NCI-H748 (cell line): Measurements from ENCODE around the gene RAN.
"Not testable (repeated sequence)": the region's sequence is repeated elsewhere in the genome, so short reads cannot be mapped to it uniquely, and the experiment has no call there.

Source experiments
- DNase-seq: peaks from one replicate; lab custom pipeline; 2025; ENCODE audit not compliant: unreplicated experiment; lab: John Stamatoyannopoulos, UW

The RAN gene

DNA sequence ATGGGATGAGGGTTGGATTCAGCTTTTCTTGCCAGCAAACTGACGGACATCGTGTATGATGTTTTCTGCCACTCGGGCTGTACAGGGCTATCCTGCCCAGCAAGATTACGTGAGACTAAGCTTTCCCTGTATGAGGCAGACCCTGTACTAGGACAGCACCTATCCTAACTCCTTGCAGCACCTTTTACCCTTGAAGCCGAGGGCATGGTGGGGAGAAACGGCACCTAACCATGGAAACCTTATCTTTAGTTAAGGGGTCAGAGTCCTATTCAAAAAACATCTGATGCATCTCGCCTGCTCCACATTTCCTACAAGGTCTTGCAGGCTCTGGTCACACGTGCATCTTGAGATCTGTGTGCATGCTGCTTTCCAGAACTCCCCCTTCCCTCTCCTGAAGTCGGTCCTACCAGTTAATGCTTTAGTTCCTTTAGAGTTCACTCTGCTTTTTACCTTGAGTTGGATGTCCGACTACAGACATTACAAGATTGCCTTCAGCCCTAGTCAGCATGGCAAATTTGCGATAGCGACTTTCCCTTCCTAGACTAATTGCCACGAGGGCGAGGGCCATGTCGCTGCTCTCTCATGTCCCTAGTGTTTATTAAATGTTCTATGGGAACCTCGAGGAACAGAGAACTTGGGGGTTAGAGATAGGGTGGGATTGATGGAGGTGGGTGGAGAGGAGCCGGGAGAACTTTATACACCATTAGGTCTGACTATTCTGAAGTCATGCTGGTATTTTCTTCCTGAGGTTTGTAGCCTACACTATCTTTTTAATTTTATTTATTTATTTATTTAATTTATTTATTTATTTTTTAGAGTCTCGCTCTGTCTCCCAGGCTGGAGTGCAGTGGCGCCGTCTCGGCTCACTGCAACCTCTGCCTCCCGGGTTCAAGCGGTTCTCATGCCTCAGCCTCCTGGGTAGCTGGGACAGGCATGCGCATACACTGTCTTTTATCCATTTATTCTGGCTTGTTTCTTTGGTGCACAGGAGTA, 6.6 kb downstream of the RAN start:
- no peak for DNase-seq

DNA sequence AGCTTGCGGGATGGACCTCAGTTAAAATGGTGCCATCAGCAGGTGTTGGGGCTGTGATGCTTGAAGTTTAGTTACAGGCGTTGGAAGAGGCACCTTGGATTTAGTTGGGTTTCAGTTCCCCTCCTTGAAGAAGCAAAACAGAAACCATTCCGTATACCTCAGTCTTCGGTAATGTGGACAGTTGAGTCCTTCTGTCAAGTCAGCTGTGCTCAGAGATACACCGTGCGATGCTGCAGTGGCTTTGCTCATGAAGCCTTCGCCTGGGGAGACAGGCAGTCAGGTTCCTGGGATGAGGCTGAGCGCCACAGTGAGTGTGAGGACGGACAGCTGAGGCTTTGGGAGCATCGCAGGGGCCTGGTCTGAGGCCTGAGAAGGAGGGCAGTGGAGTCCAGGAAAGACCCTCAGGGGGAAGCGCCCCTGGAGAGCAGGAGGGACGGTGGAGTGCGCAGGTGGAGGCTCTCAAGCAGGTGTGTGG, 7.4 kb downstream of the RAN start:
- DNase-seq = no peak

DNA sequence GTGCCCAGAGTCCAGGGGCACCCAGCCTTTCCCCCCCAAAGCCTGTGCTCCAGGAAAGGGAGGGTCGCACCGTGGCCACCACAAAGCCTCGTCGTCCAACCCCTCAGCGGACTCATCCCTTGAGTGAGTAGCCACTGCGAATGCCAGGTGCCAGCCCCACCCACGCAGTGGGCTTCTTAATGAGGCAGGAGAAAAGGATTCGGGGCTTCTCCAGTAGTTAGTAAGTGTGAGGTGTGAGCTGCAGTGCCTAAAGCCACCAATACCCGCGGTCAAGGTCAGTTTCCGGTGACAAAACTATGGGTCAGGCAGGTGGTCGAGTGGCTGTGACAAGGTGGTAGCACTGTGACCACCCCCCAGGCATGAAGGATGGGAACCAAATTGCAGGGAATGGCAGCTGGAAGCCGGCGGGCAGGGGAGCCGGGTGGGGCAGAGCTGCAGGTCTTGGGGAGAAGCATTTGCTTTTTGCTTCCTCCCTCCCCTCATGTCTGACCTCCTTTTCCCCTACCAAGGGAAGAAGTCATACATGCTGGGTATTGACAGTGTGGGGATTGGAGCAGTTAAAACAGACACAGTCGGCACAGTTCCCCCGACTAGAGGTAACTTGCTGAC, 8.0 kb downstream of the RAN start:
- no peak for DNase-seq

DNA sequence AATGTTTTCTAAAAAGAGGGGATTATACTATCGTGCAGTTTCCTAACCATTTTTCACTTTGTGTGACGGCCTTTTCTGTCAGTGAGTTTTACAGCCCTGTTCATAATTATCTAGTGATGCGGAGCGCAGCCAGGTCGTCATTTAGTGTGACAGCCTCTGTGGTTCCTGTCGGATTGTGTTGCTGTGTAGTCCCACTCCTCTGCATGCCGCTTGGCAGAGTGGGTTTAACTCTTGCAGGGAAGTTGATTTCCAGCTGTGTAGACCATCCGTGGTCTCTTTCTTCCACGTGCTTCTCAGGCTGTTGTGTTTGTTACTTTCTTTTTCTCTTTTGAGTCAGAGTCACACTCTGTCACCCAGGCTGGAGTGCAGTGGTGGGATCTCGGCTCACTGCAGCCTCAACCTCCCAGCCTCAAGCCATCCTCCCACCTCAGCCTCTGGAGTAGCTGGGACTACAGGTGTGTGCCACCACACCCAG, 8.6 kb downstream of the RAN start:
- no peak for DNase-seq

DNA sequence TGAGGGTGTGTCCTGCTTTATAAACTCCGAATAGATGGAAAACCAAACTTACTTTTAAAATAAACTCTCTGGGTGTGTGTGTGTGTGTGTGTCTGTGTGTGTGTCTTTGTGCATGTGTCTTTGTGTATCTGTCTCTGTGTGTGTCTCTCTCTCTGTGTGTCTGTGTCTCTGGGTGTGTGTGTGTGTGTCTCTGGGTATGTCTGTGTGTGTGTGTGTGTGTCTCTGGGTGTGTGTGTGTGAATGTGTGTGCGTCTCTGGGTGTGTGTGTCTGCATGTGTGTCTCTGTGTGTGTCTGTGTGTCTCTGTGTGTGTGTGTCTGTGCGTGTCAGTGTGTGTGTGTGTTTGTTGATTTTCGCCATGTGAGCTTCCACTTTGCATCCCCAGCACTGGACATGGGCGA, 9.2 kb downstream of the RAN start:
- no peak for DNase-seq

DNA sequence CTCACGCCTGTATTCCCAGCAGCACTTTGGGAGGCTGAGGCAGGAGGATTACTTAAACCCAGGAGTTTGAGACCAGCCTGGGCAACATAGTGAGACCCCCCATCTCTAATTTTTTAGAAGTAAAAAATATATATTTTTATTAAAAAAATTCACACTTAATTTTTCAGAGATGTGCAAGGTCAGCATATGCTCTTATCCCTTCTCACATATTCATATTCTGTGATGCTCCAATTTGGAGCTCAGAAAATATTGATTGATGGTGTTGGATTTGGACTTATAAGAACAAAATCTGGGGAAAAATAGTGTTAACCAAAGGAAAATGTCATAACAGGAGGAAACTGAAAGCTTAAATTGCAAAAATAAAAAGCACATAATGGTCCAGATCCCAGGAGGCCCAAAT, 9.7 kb downstream of the RAN start:
- no peak for DNase-seq

DNA sequence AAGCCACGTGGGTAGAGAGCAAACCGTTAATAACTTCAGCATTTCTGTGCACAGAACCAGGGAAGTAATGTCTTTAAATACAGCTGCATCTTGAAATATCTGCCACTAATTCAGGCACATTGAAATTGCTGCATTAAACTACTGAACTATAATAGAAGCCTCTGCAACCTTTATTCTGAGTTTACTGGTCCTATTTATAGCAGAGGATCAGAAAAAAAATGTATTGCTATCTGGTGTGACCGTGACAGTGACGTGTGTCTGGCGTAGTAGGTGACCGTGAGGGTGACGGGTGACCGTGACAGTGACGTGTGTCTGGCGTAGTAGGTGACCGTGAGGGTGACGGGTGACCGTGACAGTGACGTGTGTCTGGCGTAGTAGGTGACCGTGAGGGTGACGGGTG, 15.3 kb downstream of the RAN start:
- not testable (repeated sequence) for DNase-seq

DNA sequence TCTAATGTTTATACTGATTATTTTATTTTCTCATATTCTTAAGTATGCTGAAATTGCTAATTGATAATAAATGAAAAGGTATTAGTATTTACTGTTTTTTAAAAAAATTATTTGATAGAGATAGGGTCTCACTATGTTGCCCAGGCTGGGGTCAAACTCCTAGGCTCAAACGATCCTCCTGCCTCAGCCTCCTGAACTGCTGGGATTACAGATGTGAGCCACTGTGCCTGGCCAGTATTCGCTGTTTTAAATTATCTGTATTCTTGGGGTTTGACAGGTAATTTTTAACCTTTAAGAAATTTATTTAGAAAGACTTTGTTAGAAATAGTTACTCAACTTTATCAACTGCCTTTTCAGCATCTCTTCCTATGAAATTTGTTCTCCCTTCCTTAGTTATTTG, 32.2 kb downstream of the RAN start:
- DNase-seq = no peak

DNA sequence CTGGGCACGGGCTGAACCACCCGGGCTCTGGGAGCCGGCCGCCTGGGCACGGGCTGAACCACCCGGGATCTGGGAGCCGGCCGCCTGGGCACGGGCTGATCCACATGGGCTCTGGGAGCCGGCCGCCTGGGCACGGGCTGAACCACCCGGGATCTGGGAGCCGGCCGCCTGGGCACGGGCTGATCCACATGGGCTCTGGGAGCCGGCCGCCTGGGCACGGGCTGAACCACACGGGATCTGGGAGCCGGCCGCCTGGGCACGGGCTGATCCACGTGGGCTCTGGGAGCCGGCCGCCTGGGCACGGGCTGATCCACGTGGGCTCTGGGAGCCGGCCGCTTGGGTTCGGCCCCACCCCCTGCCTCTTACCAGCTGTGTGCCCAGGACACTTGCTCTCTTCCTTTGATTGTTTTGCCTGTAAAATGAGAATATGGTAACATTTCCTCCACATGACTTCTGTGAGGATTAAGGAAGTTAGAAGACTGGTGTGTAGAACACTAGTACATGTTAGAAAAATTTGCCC, 33.1 kb downstream of the RAN start:
- DNase-seq = not testable (repeated sequence)

DNA sequence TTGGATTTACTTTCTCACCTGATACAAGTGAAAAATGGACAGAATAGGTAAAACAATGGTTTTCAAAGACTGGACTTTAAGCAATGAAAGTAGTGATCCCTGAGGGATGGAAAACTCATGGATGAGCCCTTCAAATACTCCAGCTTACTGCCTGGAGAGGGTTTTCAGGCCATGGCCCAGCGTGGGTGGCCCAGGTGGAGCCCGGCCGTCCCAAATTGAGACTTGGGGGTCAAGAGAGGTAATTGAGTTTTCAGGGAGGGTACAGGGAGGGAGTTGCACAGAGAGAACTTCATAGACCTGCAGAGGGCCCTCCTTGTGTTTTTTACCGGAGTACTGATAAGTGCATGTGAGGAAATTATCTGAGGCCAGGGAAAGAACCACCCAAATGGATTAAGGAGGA, 37.2 kb downstream of the RAN start:
- DNase-seq = no peak

DNA sequence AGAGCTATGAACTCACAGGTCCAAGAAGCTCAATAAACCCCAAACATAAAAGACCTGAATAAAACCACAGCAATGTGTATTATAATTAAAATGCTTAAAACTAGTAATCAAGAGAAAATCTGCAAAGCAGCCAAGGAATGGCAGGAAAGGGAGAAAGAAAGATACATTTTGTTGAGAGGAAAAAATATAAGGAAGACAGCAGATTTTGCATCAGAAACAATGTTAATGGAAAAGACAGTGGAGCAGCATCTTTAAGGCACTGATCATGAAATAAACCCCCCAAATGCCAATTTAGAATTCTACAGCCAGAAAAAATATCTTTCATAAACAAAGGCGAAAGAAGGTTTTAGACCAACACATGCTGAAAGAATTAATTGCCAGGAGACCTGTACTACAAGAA, 39.3 kb downstream of the RAN start:
- DNase-seq = no peak

DNA sequence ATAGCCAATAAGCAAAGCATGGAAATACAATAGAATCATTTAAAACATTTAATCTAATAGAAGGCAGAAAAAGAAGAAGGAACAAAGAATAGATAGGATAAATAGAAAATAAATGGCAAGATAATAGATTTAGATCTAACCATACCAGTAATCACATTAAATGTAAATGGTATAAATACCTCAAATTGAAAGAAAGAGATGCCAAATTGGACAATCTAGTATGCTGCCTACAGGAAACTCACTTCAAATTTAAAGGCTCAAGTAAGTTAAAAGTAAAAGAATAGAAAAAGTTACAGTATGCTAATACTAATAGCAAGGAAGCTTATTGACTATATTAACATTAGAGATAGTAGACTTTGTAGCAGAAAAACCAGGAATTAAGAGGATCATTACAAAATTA, 40.1 kb downstream of the RAN start:
- no peak for DNase-seq

DNA sequence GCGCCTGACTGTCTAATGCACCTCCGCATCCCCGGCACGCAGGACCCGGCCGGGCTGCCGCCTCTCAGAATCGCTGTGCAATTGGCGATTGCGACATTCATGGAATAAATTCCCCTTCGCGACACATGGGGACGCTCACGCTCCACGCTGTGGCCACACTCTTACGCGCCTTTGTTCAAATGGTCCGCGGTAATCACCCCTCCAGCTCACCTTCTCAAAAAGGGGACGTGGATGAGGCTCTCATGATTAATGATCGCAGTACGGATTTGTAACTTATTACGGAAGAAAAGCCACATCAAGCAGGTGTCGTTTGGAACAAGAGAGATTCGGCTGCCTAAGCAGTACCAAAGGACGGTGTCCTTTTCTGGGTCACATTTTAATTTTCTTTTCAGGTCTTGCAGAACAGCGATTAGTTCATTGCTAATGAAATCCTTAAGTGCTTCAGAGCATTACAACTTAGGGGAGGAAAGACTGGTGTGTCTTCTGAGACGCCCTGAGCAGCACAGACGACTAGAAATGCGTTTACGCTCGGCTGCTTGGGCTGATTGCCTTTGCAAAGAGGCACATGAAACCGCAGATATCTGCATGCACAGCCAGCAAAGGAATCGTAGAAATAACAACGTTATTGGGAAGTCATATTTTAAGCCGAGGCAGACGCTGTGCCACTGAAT, 44.5 kb downstream of the RAN start:
- DNase-seq = peak; percentile 84

DNA sequence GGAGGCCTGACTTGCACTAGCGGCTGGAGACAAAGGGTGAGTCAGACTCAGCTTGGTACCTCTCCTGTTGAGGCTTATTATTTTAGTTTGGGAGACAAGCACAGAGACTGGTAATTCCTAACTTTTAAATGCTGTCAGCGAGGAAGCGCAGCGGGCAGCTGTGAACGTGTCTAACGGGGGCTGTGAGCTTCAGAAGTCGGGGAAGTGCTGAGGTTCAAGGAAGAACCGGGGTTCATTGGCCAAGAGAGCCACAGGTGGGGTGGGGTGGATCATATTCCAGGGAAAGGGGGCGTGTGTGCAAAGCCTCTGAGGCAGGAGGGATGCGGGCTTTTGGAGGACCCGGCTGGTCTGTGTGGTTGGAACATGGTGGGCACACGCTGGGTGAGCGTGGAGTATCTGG, 45.7 kb downstream of the RAN start:
- DNase-seq = no peak

DNA sequence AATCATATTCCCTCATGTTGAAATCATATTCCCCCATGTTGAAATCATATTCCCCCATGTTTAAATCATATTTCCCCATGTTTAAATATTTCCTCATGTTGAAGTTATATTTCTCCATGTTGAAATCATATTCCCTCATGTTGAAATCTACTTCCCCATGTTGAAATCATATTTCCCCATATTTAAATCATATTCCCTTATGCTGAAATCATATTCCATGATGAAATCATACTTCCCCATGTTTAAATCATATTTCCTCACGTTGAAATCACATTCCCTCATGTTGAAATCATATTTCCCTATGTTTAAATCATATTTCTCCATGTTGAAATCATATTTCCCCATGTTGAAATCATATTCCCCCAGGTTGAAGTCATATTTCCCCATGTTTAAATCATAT, 47.2 kb downstream of the RAN start:
- DNase-seq = no peak

DNA sequence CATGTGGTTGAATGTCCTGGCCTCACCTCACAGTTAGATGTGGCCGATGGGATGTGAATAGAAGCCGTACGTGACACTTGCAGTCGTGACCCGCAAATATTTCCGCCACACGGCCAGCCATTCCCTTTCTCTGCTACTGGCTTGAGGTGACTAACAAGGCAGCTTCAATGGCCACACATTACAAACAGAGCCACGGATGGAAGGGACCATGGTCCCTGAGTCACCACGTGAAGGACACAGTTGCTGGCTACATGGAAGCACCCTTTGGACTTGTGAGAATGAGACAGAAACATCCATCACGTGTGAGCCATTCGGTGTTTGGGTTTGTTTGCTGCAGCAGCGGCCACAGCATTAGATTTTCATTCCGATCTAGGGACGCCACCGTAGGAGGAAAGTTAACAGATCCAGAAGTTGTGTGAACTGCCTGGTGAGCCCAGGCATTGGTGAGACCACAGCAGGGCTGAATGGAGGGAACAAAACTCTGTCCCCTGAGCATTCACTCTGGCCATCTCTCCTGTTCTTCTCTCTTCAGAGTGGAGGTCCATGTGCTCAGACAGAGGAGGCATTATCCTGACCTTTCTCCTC, 48.3 kb downstream of the RAN start:
- DNase-seq = no peak

DNA sequence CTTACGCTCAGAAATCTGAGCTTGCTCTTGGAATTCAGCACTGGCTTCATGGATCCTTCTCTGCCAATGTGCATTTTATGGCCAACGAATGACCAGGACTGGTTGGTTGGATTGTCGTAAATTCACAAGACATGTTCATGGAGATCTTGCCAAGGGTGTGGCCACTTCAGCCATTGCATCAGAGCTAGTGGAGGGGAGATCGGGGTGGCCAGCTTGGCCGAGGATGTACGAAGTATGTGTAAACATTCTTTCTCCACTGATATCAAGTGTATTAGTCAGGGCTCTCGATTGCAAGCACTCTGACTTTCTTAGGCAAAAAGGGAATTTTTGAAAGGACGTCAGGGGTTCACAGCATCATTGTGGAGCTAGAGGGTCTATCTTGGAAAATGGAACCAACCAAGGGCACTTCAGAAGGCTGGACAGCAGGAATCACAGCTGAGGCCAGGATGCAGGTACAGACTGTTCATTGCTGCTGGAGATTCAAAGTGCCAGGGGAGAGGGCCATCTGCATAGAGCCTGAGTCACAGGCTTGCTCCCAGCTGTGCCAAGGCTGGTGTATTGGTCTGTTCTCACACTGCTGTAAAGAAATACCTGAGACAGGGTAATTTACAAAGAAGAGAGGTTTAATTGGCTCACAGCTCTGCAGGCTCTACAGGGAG, 49.0 kb downstream of the RAN start:
- DNase-seq = no peak

DNA sequence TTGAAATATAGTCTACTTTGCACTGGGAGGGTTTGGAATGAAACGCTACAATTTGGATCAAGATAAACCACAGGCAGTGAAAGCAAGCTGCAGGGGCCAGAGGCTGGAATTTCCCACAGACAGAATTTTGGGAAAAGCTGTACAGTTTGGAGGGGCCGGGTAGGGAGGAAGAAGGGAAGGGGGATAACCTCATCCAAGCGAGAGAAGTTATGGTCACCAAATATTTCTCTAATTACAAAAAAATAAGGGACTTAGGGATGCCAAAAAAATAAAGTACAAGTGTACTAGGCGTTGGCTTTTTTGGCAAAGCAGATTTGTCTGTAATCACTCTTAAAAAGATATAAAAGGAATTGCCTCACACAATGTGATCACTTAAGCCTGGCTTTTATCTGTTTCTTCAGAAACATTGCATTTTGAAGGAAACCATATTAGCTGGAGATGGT, 50.7 kb downstream of the RAN start:
- DNase-seq = no peak

DNA sequence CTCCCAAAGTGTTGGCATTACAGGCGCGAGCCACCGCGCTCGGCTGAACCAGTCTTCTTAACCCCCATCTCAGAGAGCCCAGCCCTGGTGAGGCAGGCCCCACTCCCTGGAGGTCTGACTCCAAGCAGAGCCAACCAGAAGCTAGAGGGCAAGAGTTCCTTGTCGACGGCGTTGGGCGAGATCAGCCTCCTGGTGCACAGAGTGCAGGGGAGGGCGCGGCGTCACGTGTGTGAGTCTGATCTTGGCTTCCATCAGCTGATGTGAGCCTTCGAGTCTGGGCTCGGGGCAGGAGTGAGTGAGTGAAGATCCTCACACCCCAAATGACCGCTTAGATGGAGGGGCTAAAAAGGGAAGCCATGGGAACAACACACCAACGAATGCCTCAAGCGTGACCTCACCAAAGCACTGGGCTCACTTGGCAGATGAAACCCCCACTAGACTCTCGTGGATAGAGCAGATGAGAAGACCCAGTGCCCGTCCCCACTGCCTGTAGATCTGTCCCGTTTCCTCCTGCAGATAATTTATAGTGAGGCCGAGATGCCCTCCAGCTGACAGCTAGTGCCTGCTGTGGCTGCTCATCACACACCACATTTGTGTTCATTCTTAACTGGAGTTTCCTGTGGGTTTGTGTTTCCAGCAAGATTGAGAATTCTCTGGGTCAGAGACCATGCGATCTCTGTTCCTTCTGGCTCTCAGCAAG, 53.2 kb downstream of the RAN start:
- no peak for DNase-seq

DNA sequence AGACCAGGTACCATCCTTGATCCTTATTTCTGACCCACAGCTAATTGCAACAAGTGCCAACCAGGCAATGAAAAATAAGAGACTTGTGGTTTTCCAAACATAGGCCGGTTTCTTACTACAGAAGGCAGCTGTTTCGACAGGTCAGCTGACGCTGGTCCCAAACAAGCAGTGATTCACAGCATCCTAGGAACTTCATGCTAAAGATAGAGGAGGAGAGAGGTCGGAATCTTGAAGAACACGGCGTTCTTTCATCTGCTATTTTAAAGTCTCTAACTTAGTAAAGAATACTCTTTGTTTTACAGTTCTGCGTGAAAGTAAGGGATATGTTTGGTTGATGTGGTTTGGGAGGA, 53.8 kb downstream of the RAN start:
- DNase-seq = no peak
